ENCODE data around the gene MACF1.

- TF ChIP-seq CTCF (conservative IDR thresholded peaks at IDR 0.05 in 1 of 2, IDR thresholded peaks at IDR 0.05 in 1 of 2; ENCODE audit: extremely low read depth in 1 of 2, insufficient read depth in 1 of 2, low read depth in 1 of 2, low read length in 2 of 2) (peak; percentile 9 to 26), EZH2 (IDR thresholded peaks at IDR 0.05; ENCODE audit: borderline replicate concordance, low read length) (no peak)
These were observed at the start of gene MACF1 for GRCh38 chr1:39204441-39205081.
